Measurements from ENCODE around the gene STK32A.

The STK32A gene

DNA sequence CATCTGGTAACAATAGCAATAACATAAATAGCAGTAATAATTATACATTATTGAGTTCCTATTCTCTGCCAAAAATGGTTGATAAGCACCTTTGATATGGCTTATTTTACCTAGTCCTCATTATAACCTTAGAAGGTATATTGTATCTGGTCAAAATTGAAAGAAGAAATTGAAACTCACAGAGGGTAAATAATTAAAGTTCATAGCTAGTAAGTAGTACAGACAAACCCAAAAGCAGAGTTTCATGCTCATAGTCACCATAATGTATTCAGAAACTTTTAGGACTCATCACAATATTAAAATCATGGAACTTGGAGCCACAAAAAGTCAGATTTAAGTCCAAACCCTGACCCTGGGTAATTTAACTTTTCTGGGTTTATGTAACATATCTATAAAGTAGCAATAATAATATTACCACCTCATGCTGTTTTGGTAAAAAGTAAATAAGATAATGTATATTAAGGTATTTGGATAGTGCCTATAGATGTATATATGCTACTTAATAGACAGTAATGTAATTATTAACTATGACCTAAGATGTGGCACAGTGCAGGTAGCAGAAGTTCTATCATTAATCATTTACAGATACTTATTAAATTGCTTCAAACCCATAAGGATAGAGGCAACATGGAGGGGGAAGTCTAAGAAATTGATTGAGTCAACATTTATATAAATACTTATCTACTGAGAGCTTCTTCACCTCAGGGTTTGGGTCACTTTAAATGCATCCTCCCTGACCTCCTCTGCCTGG is 32.4 kb downstream of the STK32A start:
- no peak overlapping the region for H3K27ac ChIP-seq
- TF ChIP-seq, protein P1, sequence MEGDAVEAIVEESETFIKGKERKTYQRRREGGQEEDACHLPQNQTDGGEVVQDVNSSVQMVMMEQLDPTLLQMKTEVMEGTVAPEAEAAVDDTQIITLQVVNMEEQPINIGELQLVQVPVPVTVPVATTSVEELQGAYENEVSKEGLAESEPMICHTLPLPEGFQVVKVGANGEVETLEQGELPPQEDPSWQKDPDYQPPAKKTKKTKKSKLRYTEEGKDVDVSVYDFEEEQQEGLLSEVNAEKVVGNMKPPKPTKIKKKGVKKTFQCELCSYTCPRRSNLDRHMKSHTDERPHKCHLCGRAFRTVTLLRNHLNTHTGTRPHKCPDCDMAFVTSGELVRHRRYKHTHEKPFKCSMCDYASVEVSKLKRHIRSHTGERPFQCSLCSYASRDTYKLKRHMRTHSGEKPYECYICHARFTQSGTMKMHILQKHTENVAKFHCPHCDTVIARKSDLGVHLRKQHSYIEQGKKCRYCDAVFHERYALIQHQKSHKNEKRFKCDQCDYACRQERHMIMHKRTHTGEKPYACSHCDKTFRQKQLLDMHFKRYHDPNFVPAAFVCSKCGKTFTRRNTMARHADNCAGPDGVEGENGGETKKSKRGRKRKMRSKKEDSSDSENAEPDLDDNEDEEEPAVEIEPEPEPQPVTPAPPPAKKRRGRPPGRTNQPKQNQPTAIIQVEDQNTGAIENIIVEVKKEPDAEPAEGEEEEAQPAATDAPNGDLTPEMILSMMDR (conservative IDR thresholded peaks at IDR 0.05), result no peak

DNA sequence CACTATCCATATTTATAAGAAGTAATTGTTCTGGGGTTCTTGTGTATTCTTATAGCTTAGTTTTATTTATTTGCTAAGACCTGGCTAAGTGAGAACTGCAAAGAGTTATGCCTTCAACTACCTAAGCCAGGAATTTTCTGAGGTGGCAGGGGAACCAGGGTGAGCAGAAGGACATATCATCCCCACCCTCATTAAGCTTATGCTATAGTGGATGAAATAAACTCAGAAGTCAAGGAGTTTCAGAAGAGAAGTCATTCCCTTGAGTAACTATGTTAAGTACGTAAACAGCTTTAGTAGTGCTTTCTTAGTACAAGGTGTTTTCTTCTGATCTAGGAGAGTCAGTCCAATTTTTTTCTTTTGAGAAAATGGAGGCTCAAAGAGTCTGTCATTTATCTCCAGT is 41.7 kb downstream of the STK32A start:
- TF ChIP-seq, protein P1 (conservative IDR thresholded peaks at IDR 0.05), result no peak
- H3K27ac ChIP-seq, result no peak overlapping the region

DNA sequence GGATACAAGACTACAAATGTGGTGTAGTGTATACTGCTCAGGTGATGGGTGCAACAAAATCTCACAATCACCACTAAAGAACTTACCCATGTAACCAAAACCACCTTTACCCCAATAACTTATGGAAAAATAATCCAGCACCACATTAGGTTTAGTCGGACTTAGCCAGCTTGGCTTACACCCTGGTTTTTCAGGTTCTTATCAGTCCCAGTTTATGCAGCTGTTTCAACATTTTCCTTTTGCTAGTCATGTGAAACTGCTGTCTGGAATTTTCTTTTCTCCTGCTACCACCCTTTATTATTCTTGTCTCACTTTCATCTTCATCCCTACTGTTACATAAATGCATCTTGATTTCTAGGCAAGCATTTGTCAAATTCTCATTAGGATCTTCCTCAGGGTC is 51.5 kb downstream of the STK32A start:
- TF ChIP-seq, protein P1 (conservative IDR thresholded peaks at IDR 0.05), result no peak
- no peak overlapping the region for H3K27ac ChIP-seq

DNA sequence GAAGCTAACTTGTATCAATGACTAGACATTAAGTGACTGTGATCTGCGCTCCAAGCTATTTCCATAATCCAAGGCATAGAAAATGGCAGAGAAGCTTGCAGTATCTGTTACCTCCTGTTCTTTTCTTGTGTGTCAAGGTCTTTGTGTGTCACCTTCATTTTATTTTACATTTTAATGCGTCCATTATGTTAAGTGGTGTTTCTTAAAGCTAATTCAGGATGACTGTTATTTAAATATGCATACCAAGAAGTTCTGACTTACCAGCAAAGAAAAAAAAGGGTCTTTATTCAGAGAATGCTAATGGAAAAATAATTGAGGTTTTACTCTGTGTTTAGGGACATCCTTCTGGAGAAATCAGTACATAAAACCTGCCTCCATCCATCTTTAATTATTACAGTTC is 52.3 kb downstream of the STK32A start:
- TF ChIP-seq, protein P1 (conservative IDR thresholded peaks at IDR 0.05), result no peak
- H3K27ac ChIP-seq, result no peak overlapping the region

DNA sequence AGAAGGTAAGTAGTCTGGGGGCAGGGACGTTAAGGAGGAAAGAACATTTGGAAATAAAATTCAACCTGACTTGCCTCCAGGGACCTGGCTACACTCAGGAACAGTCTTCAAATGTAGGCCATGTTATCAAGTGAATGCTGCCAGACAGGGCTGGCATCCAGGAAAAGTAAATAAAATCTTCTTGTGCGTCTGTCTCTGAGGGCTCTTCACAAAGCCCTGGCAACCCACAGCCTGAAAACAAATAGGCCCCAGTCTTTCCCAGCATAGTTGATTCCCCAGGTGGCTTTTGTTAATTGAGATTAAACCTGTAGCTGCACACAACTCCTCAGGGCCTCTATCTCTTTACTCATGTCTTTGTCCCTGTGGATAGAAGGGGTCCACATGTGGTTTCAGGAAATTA is 55.4 kb downstream of the STK32A start:
- peak overlapping the region; percentile 65 for H3K27ac ChIP-seq

DNA sequence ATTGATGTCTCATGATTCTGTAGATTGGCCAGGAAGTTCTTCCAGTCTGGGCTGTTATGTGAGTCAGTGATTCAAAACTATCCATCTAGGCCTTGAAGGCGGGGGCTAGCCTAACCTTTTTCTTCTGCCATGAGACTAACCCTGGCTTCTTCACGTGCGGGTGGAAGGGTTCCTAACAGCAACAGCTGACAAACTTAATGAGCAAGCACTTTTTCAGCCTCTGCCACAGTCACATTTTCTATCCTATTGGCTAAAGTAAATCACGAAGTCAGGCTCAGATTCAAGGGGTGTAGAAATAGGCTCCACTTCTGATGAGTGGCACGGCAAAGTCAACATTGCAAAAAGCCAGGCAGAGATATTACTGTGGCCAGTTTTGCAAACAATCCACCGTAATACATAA is 68.4 kb downstream of the STK32A start:
- H3K27ac ChIP-seq, result no peak overlapping the region
- TF ChIP-seq, protein P1 (conservative IDR thresholded peaks at IDR 0.05), result no peak

More for the DNA sequence above, 55.4 kb downstream of the STK32A start:
- TF ChIP-seq, protein P1 (conservative IDR thresholded peaks at IDR 0.05), result no peak

DNA sequence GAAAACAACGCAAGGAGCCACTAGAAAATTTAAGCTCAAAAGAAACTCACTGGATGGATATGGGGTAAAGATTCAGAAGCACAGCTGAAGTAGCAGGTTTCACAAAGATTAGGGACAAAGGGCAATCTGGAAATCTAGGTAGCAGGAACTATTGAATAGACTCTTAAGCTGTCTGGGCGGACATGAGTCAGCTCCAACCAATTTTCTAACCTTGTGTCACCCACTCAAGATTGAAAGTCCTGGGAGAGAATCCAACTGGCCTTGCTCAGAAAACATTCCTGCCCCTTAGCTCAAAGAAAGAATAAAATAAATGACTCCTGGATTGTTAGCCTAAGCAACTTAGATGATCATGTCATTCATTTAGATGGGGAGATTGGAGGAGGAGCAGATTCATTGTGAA is 69.2 kb downstream of the STK32A start:
- H3K27ac ChIP-seq, result no peak overlapping the region
- TF ChIP-seq, protein P1 (conservative IDR thresholded peaks at IDR 0.05), result no peak
